DOHH2 (cell line): ENCODE results near the gene TUBB6.

ENCODE experiments used
- EZH2phosphoT487 ChIP-seq: fragments of 200-600 bp; sonication (generic); IDR thresholded peaks from 2 replicates; pipeline ENCODE4 v1.6.1; 2017; ENCODE audit warnings: borderline replicate concordance, mild to moderate bottlenecking, antibody characterized with exemption, low read length, moderate library complexity, mixed read lengths
- TF ChIP-seq, protein P1 (sequence below): fragments of 200-600 bp; sonication (generic); IDR thresholded peaks from one replicate; pipeline ENCODE4 v1.5.1; 2014; ENCODE audit warnings: antibody characterized with exemption, mild to moderate bottlenecking, low read depth, low read length; ENCODE audit not compliant: poor library complexity, severe bottlenecking

DNA sequence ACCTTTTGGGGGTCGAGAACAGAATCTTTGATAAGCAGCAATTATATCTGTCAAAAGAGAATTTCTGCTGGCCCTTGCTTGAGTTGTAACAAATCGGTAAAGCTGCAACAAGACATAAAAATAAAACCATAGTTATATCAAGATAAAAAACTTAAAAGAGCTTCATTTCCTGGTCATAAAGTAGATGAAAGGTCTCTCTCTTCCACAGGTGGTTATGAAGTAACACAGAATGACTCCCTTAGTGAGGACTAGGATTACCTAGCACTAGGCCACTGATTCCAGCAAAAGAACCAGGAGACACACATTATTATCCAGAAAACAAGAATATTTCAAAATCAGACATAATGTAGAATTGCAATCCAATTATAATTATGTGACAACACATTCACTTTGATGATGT lies 63.5 kb downstream of the TUBB6 start:
- TF ChIP-seq, protein P1, sequence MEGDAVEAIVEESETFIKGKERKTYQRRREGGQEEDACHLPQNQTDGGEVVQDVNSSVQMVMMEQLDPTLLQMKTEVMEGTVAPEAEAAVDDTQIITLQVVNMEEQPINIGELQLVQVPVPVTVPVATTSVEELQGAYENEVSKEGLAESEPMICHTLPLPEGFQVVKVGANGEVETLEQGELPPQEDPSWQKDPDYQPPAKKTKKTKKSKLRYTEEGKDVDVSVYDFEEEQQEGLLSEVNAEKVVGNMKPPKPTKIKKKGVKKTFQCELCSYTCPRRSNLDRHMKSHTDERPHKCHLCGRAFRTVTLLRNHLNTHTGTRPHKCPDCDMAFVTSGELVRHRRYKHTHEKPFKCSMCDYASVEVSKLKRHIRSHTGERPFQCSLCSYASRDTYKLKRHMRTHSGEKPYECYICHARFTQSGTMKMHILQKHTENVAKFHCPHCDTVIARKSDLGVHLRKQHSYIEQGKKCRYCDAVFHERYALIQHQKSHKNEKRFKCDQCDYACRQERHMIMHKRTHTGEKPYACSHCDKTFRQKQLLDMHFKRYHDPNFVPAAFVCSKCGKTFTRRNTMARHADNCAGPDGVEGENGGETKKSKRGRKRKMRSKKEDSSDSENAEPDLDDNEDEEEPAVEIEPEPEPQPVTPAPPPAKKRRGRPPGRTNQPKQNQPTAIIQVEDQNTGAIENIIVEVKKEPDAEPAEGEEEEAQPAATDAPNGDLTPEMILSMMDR: no peak
- no peak for TF ChIP-seq EZH2phosphoT487
